Hypothalamus (tissue), 51 donors: Measurements from ENCODE around the gene NT5C2.
"Not testable (repeated sequence)": the region's sequence is repeated elsewhere in the genome, so short reads cannot be mapped to it uniquely, and the experiment has no call there.

ENCODE experiments used
- DNase-seq, 51 donors: peaks; one replicate each; lab custom pipeline; 2025; lab: John Stamatoyannopoulos, UW

NT5C2 gene

GRCh38 chr10:103067099-103067477 lies 126.0 kb downstream of the NT5C2 start:
- not testable (repeated sequence) for DNase-seq

- no peak for DNase-seq
Observed at GRCh38 chr10:103066141-103067098, 126.7 kb downstream of the NT5C2 start.

GRCh38 chr10:103064956-103065355 lies 128.1 kb downstream of the NT5C2 start:
- no peak for DNase-seq

GRCh38 chr10:103062854-103063590 lies 130.1 kb downstream of the NT5C2 start:
- peak in 30 of 51 donors; percentile 4 to 70 (median 32) for DNase-seq

GRCh38 chr10:103060575-103060974 lies 132.5 kb downstream of the NT5C2 start:
- no peak for DNase-seq

GRCh38 chr10:103058034-103058433 lies 135.0 kb downstream of the NT5C2 start:
- no peak for DNase-seq

- DNase-seq = no peak
Observed at GRCh38 chr10:103055105-103055504, 138.0 kb downstream of the NT5C2 start.

- peak in 15 of 51 donors; percentile 3 to 47 (median 18) for DNase-seq
Observed at GRCh38 chr10:103054621-103055020, 138.5 kb downstream of the NT5C2 start.

- peak in 41 of 51 donors; percentile 4 to 78 (median 45) for DNase-seq
Observed at GRCh38 chr10:103053659-103054581, 139.2 kb downstream of the NT5C2 start.

GRCh38 chr10:103049237-103049636 lies 143.8 kb downstream of the NT5C2 start:
- DNase-seq = no peak

- DNase-seq = no peak
Observed at GRCh38 chr10:103047381-103047780, 145.7 kb downstream of the NT5C2 start.

GRCh38 chr10:103045961-103046360 lies 147.1 kb downstream of the NT5C2 start:
- no peak for DNase-seq

- DNase-seq = no peak
Observed at GRCh38 chr10:103044942-103045489, 148.1 kb downstream of the NT5C2 start.

- no peak for DNase-seq
Observed at GRCh38 chr10:103042908-103043307, 150.2 kb downstream of the NT5C2 start.

- no peak for DNase-seq
Observed at GRCh38 chr10:103042129-103042528, 150.9 kb downstream of the NT5C2 start.

GRCh38 chr10:103041391-103041790 lies 151.7 kb downstream of the NT5C2 start:
- no peak for DNase-seq

GRCh38 chr10:103040418-103040817 lies 152.7 kb downstream of the NT5C2 start:
- no peak for DNase-seq

- no peak for DNase-seq
Observed at GRCh38 chr10:103038570-103038969, 154.5 kb downstream of the NT5C2 start.
